ENCODE data around the gene MKKS.

Gene MKKS

DNA sequence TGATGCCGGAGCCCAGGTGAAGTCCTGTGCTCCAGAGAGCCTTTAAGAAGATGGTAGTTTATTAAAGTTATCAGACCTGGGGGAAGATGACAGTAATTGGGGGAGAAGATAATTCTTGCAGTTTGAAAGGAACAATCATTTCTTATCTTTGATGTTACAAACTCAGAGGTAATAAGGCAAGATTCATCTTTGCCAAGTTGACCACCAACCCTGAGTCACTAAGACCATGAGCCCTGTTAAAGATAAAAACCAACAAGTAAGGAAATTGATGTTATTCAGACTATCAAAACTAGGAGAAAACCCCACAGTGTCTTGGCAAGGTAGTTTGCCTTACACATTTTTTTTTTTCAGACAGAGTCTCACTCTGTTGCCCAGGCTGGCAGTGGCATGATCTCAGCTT, 73.1 kb downstream of the MKKS start:
- Histone ChIP-seq H3K4me1 (ENCODE audit: control insufficient read depth in 1 of 2, insufficient read depth in 2 of 2, low read length in 2 of 2) (no peaks in the 10 kb centered on the region), H3K27ac (ENCODE audit: low read depth, low read length) (no peak overlapping the region), H3K27me3 (ENCODE audit: control insufficient read depth in 1 of 2, insufficient read depth in 2 of 2, low read length in 2 of 2) (no peaks in the 10 kb centered on the region), H3K9ac (ENCODE audit: low read depth in 1 of 2, low read length in 2 of 2) (no peak overlapping the region), H3K4me3 (ENCODE audit: low read depth in 1 of 2, low read length in 2 of 2) (no peak overlapping the region), H3K36me3 (ENCODE audit: control insufficient read depth in 1 of 2, insufficient read depth in 2 of 2, low read length in 2 of 2) (no peaks in the 10 kb centered on the region), H3K9me3 (ENCODE audit: control insufficient read depth in 1 of 2, low read length in 2 of 2) (no peaks in the 10 kb centered on the region)

DNA sequence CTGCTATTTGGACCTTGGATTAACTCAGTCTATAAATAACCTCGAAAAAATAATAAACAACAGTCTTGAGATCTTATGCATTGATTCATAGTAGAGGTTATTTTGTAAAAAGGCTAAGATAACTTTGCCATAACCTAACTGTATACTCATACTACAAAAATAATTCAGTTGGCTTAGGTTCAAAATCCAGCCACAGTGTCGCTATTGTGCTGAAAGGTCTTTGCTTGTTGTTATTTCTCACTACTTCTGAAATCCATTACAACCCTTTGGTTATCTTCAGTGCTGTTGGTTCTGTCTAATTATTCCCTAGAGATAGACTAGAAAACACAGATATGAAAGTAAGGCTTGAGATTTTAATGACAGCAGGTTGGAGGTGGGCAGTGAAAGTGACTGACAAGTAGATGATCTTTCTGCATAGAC, 74.4 kb downstream of the MKKS start:
- Histone ChIP-seq H3K27me3 (ENCODE audit: control insufficient read depth in 1 of 2, insufficient read depth in 2 of 2, low read length in 2 of 2) (no peaks in the 10 kb centered on the region), H3K9me3 (ENCODE audit: control insufficient read depth in 1 of 2, low read length in 2 of 2) (no peaks in the 10 kb centered on the region), H3K27ac (ENCODE audit: low read depth, low read length) (no peak overlapping the region), H3K4me1 (ENCODE audit: control insufficient read depth in 1 of 2, insufficient read depth in 2 of 2, low read length in 2 of 2) (no peaks in the 10 kb centered on the region), H3K9ac (ENCODE audit: low read depth in 1 of 2, low read length in 2 of 2) (no peak overlapping the region), H3K36me3 (ENCODE audit: control insufficient read depth in 1 of 2, insufficient read depth in 2 of 2, low read length in 2 of 2) (no peaks in the 10 kb centered on the region), H3K4me3 (ENCODE audit: low read depth in 1 of 2, low read length in 2 of 2) (no peak overlapping the region)

DNA sequence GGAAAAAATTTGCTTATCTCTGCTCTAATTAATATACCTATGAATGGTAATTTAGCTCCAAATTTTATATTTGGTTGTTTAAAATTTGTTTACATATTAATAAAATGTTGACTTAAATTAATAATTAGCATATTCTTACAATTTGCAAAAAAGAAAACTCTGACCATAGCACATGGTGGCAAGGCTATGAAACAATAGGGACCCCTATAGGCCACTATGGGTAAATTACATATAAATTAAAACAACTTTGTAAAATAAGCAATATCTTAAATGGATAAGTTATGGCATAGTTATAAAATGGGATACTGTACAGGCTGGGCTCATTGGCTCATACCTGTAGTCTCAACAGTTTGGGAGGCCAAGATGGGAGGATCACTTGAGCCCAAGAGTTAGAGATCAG, 76.0 kb downstream of the MKKS start:
- no peaks in the 10 kb centered on the region for H3K27me3 ChIP-seq (ENCODE audit: control insufficient read depth in 1 of 2, insufficient read depth in 2 of 2, low read length in 2 of 2)
- H3K27ac ChIP-seq (ENCODE audit: low read depth, low read length), result no peak overlapping the region
- H3K9ac ChIP-seq (ENCODE audit: low read depth in 1 of 2, low read length in 2 of 2), result no peak overlapping the region

DNA sequence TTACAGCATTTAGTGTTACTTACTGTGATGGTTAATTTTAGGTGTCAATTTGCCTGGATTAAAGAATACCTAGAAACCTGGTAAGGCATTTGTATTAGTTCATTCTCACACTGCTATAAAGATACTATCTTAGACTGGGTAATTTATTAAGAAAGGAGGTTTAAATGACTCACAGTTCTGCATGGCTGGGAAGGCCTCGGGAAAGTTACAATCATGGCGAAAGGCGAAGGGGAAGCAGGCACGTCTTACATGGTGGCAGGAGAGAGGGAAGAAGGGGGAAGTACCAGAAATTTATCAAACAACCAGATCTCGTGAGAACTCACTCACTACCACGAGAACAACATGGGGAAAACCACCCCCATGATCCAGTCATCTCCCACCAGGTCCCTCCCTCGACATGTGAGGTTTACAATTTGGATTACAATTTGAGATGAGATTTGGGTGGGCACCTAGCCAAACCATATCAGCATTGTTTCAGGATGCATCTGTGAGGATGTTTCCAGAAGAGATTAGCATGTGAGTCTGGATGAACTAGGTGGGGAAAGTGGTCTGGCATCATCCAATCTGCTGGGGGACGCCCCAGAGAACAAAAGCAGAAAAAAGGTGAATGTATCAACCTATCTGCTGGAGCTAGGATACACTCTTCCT, 76.8 kb downstream of the MKKS start:
- Histone ChIP-seq H3K36me3 (ENCODE audit: control insufficient read depth in 1 of 2, insufficient read depth in 2 of 2, low read length in 2 of 2) (no peaks in the 10 kb centered on the region), H3K9me3 (ENCODE audit: control insufficient read depth in 1 of 2, low read length in 2 of 2) (no peaks in the 10 kb centered on the region), H3K4me3 (ENCODE audit: low read depth in 1 of 2, low read length in 2 of 2) (no peak overlapping the region), H3K4me1 (ENCODE audit: control insufficient read depth in 1 of 2, insufficient read depth in 2 of 2, low read length in 2 of 2) (no peaks in the 10 kb centered on the region), H3K27ac (ENCODE audit: low read depth, low read length) (no peak overlapping the region), H3K27me3 (ENCODE audit: control insufficient read depth in 1 of 2, insufficient read depth in 2 of 2, low read length in 2 of 2) (no peaks in the 10 kb centered on the region), H3K9ac (ENCODE audit: low read depth in 1 of 2, low read length in 2 of 2) (no peak overlapping the region)

More for the DNA sequence above, 76.0 kb downstream of the MKKS start:
- Histone ChIP-seq H3K4me3 (ENCODE audit: low read depth in 1 of 2, low read length in 2 of 2) (no peak overlapping the region), H3K9me3 (ENCODE audit: control insufficient read depth in 1 of 2, low read length in 2 of 2) (no peaks in the 10 kb centered on the region), H3K4me1 (ENCODE audit: control insufficient read depth in 1 of 2, insufficient read depth in 2 of 2, low read length in 2 of 2) (no peaks in the 10 kb centered on the region), H3K36me3 (ENCODE audit: control insufficient read depth in 1 of 2, insufficient read depth in 2 of 2, low read length in 2 of 2) (no peaks in the 10 kb centered on the region)

DNA sequence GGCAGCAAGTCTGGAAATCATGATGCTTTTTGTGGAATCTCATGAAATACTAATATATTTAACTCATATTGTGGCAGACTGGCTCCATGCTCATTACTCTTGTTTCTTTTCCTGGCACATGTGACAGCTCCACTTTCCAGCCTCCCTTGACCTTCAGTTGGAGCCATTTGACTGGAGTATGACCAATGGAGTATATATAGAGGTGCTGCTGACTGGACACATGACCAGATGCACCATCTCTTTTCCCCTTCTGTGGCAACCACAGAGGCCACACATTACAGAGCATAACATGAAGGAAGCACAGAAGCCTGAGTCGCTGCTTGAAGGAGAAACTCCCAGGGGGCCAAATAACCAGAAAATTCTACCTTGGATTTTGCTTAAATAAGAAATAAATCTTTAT, 77.4 kb downstream of the MKKS start:
- no peaks in the 10 kb centered on the region for H3K9me3 ChIP-seq (ENCODE audit: control insufficient read depth in 1 of 2, low read length in 2 of 2)
- H3K9ac ChIP-seq (ENCODE audit: low read depth in 1 of 2, low read length in 2 of 2), result no peak overlapping the region
- no peaks in the 10 kb centered on the region for H3K27me3 ChIP-seq (ENCODE audit: control insufficient read depth in 1 of 2, insufficient read depth in 2 of 2, low read length in 2 of 2)
- H3K27ac ChIP-seq (ENCODE audit: low read depth, low read length), result no peak overlapping the region
- no peaks in the 10 kb centered on the region for H3K36me3 ChIP-seq (ENCODE audit: control insufficient read depth in 1 of 2, insufficient read depth in 2 of 2, low read length in 2 of 2)
- no peak overlapping the region for H3K4me3 ChIP-seq (ENCODE audit: low read depth in 1 of 2, low read length in 2 of 2)
- no peaks in the 10 kb centered on the region for H3K4me1 ChIP-seq (ENCODE audit: control insufficient read depth in 1 of 2, insufficient read depth in 2 of 2, low read length in 2 of 2)

DNA sequence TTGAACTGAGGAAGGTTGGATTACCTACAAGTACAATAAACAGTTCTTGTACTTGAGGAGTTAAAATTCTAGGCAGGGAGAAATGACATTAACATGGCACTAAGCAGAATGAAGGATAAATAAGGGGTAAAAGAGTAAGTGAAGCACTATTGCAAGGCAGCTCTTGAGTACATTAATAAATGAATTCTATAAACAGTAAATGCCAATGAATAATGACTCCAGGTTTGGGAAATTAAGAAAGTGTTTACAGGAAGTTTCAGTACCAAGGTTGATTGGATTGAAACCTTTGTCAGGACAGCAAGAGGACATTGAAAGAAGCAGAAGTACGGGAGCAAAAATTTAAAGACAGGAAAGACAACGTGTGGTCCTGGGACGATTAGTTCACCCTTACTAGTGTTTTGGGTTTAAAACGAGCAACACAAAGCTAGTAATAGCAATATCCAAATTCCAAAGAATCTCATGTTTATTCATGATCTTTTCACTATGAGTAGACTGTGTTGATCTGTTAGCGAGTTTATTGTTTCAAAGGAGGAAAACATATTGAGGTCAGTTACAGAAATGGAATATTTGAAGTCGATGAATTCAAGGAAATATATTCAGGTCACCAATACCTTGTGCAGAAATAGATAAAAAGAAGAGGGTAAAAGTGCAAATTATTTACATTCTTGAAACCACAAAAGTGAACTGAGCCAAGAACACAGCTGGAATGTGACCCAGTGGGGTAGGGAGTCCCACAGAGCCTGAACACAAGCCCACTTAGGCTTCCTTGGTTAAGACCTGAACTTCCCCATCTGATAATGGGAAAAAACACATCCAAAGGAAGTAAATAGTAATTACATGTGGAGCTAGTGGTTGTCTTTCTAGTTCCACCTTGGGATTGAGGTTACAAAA, 80.8 kb downstream of the MKKS start:
- H3K4me3 ChIP-seq (ENCODE audit: low read depth in 1 of 2, low read length in 2 of 2), result no peak overlapping the region
- no peaks in the 10 kb centered on the region for H3K4me1 ChIP-seq (ENCODE audit: control insufficient read depth in 1 of 2, insufficient read depth in 2 of 2, low read length in 2 of 2)
- no peak overlapping the region for H3K9ac ChIP-seq (ENCODE audit: low read depth in 1 of 2, low read length in 2 of 2)
- no peak overlapping the region for H3K27ac ChIP-seq (ENCODE audit: low read depth, low read length)
- no peaks in the 10 kb centered on the region for H3K9me3 ChIP-seq (ENCODE audit: control insufficient read depth in 1 of 2, low read length in 2 of 2)
- H3K36me3 ChIP-seq (ENCODE audit: control insufficient read depth in 1 of 2, insufficient read depth in 2 of 2, low read length in 2 of 2), result no peaks in the 10 kb centered on the region
- H3K27me3 ChIP-seq (ENCODE audit: control insufficient read depth in 1 of 2, insufficient read depth in 2 of 2, low read length in 2 of 2), result no peaks in the 10 kb centered on the region
